Measurements from ENCODE around the gene ATF6.

Gene ATF6

DNA sequence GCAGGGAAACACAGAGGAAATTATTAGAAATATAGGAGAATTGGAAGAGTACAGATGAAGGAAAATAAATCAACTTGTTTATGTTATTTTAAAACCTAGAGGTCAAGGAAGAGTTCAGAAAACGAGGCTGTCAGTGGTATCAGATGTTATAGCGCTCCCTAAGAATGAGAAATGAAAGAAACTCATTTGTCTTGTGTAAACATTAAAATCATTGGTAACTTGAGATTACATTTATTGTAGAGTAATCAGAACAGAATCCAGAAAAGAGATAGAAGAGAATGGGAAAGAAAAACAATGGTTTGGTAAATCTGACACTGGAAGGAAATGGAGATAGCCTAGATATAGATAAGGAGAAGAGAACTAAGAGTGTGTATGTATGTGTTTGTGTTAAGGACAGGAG, 106.4 kb downstream of the ATF6 start:
- in situ Hi-C loops (cut with MboI; ENCODE audit: low sequenced_read_pairs) = no loop called here

DNA sequence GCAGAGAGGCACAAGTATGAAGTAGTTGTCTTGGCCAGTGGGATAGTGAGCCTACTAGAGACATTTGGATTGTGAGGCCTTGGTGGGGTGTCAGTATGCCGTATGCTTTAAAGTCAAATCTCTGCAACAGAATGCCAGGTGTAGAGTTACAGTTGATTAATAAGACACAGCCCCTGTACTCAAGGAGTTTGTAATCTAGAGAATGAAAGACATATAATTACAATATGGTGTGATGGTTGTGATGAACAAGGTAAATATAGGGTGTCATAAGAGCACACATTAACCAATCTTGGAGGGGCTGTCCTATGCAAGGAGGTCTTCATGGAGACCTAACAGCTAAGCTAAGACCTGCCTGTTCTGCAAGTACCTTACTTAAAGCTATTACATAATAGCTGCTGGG, 113.1 kb downstream of the ATF6 start:
- in situ Hi-C loops (cut with MboI; ENCODE audit: low sequenced_read_pairs) = no loop called here

DNA sequence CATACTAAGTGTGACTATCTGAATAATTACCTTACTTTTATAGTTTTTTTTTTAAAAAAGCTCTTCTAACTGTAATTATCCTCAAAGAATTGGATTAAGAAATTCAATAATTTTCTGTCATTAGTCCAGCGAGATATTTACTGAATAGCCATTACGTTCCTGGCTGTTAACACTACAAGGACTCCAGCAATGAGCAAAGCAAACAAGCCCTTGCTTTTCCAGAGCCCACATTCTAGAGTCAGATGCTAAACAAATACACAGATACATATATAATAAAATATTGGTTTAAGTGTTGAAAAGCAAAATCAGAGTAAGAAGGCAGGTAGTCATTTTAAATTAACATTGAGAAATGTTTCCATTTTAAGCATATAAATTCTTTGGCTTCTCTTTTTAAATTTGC, 118.4 kb downstream of the ATF6 start:
- in situ Hi-C loops (cut with MboI; ENCODE audit: low sequenced_read_pairs) = no loop called here

DNA sequence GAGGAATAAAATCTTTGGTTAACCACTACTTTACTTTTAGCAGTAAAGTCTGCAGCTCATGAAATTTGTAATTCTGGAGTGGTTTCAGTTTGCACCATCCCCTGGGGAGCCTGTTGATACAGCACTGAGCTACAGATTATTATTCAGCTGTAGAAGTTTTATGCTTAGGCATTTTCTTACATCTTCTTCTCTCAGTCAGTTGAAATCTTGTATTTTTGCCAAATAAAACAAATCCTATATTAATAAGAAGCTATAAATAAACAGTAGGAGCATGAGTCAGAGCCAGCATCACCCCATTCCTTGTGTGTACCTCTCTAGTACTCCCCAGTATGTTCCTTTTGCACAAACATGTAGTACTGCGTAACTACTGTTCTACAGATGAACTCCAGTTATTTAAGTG, 118.9 kb downstream of the ATF6 start:
- in situ Hi-C loops (cut with MboI; ENCODE audit: low sequenced_read_pairs) = no loop called here

DNA sequence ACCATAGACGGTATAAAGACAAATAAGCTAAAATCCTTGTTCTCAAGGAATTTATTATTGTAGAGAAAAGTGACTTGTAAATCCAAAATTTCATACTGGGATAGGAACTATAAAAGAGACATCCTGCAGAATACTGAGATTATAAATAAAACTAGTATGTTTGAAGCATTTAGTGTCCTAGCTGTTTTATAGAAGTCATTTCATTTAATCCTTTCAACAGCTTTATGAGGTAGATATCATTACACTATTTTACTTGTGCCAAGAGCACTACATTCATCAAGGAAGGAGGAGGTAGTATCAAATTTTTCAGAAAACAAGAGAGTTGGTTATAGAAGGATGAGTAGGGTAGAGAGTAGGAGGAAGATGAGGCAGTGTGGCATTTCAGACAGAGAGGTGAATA, 119.6 kb downstream of the ATF6 start:
- in situ Hi-C loops (cut with MboI; ENCODE audit: low sequenced_read_pairs) = no loop called here

DNA sequence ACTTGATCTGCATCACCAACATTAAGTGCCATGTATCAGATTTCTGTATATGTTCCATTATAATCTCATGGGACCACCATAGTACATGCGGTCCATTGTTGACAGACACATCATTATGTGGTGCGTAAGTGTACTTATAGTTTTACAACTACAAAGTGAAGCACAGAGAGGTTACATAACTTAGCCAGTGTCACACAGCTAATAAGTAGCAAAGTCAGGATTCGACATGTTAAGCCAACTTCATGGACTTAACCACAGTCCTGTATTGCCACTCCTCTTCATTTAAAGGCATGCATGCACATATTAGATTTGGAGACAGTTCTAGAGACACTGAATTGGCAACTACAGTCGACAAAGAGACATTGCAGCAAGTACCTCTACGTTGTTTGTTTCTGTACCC, 120.5 kb downstream of the ATF6 start:
- in situ Hi-C loops (cut with MboI; ENCODE audit: low sequenced_read_pairs) = no loop called here

DNA sequence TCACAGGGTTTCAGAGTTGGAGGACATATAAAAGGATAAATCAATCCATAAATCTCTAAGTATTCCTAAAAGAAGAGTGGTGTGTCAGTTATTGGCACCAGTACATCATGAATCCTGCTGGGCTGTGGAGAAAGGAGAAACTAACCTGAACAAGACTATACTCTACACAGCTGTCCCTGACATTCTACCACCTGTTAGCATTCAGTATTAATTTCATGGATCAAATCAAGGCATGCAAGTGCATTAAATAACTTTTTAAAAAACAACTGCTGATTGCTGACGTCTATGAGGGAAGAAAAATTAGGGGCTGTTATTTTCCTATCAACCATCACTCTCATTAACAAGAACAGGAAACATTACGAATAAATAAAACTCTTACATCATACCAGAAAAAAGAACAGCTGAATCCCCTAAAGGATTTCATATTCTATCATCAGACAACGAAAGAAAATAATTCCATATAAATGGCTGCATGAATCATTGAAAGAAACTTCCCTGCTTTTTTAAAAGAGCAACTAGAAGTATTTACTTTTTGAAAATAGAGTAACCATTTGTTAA, 121.7 kb downstream of the ATF6 start:
- in situ Hi-C loops (cut with MboI; ENCODE audit: low sequenced_read_pairs) = no loop called here

DNA sequence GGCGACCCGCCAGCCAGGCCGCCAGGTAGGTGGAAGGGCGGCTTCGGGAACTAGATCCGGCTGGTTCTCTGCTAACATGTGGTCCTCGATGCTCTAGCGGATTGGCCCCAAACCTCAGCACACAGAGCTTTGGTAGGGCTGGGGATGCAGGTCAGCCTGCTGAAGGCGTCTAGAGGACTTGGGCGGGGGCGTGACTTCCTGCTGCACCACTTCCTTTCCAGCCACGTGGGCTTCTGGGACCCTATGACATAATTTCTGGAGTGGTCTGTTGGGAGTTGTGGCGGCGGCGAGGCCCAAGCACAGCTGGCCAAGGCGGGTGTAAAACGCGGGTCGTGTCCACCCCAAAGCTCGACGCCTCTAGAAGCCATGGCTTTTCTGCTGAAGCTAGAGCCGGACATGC, 124.5 kb downstream of the ATF6 start:
- in situ Hi-C loops (cut with MboI; ENCODE audit: low sequenced_read_pairs) = no loop called here

DNA sequence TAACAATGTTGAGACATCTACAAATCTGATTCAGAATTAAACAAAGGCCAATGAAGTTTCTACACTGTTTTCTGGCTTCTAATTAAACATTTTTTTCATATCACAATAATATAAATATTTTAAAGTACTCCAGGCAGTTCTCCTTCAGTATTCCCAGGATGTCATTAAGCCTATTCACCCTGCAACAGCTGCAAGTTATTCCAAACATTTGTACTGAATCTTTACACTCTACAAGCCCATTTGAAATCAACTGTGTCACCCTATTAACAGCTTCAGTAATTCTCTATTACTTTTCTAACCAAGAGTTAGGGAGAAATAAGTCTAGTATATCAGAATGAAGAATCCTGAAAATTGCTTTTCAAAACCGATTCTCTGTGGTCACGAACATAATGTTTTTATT, 133.0 kb downstream of the ATF6 start:
- in situ Hi-C loops (cut with MboI; ENCODE audit: low sequenced_read_pairs) = no loop called here

DNA sequence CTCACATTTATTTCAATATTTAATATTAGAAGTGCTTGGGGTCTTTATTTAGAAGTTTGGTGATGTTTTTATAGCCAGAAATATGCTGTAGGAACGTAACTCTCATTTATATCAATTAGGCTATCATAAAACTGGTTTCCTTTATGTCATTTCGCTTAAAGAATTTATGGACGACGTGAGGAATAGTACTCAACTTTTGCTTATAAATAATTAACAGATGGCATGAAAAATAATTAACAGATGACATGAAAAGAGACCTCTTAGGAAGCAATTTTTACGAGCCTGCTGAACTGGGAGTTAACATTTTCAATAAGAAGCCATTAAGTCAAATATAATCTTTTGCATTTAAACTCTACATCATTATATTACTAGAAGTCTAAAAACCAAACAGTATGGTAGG, 134.0 kb downstream of the ATF6 start:
- in situ Hi-C loops (cut with MboI; ENCODE audit: low sequenced_read_pairs) = no loop called here

DNA sequence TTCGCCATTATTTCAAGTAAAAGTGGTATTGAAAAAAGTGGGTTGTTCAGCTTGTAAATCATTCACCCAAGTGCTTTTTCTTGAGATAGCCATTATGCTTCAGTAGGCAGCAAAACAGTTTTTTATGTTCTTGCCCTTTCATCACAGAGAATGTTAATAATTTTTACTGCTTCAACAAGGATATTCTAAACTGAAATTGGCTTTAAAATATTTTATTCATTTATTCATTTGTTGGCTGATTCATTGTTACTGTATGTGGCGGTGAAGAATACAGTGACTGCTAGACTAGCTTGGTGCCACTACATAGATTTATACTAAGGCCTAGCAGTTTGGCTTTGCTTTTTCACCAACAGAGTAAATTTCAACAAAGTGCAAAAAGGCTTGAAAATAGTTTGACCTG, 136.1 kb downstream of the ATF6 start:
- in situ Hi-C loops (cut with MboI; ENCODE audit: low sequenced_read_pairs) = no loop called here

DNA sequence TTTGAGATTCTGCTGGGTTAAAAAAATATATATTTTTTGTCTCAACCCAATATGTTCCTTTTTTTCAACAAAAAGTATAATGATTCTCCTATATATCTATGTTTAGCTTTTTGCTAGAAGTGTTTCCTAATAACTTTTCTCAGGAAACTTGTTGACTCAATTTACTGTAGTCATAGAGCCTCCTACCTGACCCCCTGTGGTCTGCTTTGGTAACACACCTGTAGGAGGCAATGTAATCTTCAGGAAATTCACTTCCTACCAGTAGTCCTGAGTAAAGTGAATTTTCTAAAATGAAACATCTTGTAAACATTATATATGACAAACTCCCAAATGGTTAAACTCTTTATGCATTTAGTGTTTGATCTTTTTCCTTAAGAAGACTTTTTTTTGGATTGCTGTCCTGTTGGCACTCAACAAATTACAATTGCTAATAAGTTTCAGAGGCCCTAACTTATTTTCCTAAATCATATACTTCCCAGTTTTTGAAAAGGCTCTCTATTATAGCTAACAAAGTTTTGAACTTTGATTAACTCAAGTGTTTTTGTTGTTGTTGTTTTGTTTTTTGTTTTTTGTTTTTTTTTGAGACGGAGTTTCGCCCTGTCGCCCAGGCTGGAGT, 139.3 kb downstream of the ATF6 start:
- in situ Hi-C loops (cut with MboI; ENCODE audit: low sequenced_read_pairs) = no loop called here

DNA sequence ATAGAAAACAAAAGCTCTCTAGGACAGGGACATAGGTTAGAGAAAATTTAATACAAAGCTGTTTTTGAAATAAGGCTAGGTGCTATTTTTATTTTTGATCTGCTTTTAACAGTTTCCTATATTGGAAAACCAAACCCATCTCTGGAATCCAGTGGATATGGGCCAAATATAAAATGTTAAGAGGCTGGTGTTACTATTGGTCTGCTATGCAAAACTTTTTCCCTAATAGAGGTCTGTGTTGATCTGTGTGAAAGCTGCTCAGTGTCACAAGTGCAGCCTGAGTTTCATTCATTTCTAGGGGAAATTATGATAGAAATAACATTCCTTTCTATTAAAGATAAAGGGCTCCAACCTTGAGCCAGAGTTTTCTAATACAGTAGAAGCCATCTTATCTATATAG, 141.1 kb downstream of the ATF6 start:
- in situ Hi-C loops (cut with MboI; ENCODE audit: low sequenced_read_pairs) = no loop called here

DNA sequence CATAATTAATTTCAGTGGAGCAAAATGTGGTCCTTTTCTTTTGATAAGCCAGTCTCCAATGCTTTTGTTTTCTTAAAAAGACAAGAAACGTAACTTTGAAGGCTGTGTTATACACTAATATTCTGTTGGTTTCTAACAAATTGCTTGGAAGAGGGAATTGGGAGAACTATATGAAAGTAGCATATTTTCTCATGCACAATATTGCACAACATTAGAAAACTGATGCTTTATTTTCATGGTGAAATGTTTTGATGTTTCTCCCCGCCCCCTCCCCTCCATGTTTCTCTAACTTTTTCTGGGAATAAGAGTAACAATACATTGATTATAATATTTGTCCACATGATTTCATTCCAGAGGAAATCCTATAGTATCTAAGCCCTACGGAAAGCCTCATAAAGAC, 142.1 kb downstream of the ATF6 start:
- in situ Hi-C loops (cut with MboI; ENCODE audit: low sequenced_read_pairs) = no loop called here

DNA sequence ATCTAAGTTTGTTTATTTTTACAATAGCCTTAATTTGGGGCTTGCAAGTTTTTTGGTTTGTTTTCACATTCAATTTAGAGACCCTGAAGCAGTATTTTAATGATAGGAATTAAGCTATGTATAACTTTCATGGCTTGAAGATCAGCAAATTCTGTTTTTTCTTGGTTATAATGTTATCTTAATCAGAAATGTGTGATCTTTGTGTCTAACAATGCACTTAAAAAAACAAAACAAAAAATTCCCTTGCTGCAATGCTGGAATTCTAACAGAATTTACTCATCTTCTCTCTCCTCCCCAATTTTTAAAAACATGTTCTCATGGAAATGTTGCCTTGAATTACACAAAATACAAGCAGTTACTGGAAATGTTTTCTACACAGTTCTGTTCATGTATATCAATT, 144.5 kb downstream of the ATF6 start:
- in situ Hi-C loops (cut with MboI; ENCODE audit: low sequenced_read_pairs) = no loop called here

DNA sequence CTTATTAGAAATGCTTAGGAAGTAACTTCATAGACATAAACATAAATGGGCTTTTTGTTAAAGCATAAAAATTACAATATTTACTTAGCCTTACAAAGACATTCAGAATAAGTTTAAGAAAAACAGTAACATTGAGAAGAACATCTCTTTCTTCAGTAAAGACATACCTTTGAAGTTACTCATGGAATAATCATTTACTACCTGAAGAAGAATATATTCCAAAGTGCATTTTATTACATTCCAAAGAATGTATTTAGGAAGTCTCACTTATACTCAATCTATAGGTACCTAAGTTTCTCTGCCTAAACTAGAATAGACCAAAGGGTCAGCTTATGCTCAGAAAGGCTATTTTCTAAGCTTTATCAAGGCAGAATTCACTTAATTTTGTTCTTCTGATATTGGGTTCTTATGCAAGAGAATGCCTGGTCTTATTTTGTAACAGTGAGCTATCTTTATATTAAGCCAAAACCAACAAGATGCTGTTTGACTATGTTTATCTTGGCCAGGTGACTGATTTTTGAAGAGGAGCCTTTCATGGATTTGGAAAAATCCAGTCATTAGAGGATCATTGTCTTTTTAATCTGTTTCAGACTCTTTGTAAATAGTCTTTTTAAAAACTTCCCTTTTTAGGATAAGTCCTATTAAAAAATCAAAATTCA, 147.5 kb downstream of the ATF6 start:
- in situ Hi-C loops (cut with MboI; ENCODE audit: low sequenced_read_pairs) = no loop called here

DNA sequence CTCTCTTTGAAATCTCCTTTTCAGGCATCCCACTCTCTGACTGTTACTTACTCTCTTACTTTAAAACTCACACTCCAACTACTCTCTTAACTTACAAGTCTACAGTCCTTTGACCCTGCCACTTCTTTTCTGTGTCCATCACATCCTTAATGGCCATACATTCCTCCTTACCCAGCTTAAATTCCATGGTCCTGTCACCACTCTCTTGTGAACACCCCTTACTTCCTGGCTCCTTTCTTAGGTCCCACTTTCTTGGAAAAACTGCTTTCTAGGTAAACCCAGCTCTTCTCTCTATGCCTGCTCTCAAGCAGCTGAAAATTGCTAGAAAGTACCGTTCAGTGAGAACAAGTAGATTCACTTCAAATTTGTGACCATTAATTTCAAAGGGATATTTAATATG, 148.5 kb downstream of the ATF6 start:
- in situ Hi-C loops (cut with MboI; ENCODE audit: low sequenced_read_pairs) = no loop called here

DNA sequence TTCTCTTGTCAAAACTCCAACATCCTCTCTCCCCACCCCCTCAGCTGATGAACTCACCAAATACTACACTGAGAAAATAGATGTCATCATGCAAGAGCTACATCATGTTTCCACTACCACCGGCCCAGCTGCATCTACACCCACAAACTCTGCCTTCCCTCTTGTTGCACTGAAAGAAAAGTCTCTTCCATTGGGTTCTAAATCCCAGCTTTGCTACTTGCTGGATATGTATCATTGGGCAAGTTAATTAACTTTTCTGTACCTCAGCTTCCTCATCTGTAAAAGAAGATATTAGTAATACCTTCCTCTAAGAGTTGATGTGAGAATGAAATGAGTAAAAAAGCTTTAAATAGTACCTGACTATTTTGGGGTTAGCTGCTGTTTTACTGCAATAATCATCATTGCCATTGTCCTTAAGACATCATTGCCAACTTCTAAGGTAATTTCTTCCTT, 149.0 kb downstream of the ATF6 start:
- in situ Hi-C loops (cut with MboI; ENCODE audit: low sequenced_read_pairs) = no loop called here

DNA sequence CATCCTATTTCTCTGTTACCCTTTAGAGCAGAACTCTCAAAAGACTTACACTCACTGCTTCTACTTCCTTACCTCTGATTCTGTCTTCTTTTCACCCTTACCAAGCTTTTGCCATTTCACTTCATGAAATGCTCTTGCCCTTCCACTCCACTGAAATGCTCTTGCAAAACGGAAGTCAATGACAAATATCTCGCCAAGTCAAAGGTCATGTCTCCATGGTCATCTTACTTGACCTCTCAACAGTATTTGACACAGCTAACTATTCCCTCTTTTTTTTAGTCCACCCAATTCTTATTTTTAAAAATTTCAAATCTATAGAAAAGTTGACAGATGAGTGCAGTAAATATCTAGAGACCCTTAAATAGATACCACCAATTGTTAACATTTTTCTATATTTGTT, 149.9 kb downstream of the ATF6 start:
- in situ Hi-C loops (cut with MboI; ENCODE audit: low sequenced_read_pairs) = no loop called here

DNA sequence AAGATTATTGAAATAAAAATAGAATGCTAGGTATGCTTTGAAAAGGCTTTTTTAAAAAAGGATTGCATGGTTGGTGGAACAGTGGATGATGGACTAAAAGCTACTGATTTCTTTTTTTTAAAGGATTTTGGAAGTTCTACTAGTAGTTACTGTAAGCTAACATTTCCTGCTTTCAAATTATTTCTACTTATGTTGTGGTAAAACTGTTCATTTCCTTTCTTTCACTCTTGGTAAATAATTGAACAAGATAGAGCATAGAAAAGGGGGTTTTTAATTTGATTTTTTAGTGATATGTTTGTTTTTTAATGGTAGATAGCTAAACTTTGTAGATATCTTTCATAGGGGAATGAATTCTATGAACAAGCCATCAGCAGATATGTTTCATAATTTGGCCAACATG, 153.1 kb downstream of the ATF6 start:
- in situ Hi-C loops (cut with MboI; ENCODE audit: low sequenced_read_pairs) = no loop called here

DNA sequence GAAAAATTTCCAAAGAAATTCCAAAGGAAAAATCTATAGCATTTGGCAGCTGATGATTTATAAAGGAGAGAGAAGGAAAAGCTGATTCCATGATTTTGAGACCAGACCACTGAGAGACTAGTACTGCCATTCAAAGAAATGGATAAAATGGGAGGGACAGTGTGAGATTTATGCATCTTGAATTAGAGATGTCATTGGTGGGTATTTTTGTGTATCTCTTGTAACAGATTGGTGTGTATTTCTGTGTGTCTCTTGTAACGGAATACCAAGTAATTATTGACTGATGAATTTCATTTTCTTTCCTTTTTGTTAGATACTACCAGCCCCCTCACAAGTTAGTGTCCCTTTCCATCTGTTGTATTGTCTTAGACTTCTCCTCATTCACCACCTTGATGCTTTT, 155.4 kb downstream of the ATF6 start:
- in situ Hi-C loops (cut with MboI; ENCODE audit: low sequenced_read_pairs) = no loop called here

DNA sequence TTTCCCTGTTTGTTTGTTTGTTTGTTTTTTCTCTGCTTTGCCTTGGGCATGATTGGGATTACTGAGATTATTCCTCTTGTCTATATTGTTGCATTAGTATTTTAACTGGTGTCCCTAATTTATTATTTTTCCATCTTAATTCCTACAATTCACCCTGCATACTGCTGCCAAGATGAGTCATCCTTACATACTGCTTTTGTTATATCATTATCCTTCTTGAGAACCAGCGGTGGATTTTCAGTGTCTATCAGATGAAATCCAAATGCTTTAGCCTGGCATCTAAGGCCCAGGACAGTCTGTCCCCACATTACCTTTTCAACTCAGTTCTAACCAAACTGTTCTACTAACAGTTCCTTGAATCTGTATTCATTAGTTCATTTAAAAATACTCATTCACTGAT, 155.9 kb downstream of the ATF6 start:
- in situ Hi-C loops (cut with MboI; ENCODE audit: low sequenced_read_pairs) = no loop called here

DNA sequence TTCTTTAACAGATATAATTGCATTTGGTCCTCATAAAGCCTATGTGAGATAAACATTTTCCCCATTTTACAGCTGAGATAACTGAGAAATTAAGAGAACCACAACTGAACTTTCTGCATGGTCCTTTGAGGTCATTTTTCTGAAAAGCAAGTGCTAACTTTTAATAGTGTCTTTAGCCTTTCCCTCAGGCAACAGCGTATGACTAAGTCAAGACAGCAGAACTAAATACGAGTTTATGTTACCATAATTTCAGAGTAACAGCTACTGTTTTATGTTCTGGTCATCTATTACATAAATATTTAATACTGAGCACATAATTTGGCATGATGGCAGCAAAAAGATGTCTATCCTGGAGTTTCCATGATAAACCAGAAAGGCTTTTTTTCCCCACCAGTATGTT, 161.9 kb downstream of the ATF6 start:
- in situ Hi-C loops (cut with MboI; ENCODE audit: low sequenced_read_pairs) = no loop called here
